VCaP (cell line): ENCODE measurements around the gene TSPAN18.

Experiments
- H3K27ac ChIP-seq: fragments of 450-650 bp; 2 replicates; pipeline ENCODE4 v1.5.1; 2017
- TF ChIP-seq, protein P1 (sequence below): fragments of 450-650 bp; conservative IDR thresholded peaks from 2 replicates; pipeline ENCODE4 v1.5.1; 2017; ENCODE audit warnings: mild to moderate bottlenecking, moderate library complexity

The TSPAN18 gene

DNA sequence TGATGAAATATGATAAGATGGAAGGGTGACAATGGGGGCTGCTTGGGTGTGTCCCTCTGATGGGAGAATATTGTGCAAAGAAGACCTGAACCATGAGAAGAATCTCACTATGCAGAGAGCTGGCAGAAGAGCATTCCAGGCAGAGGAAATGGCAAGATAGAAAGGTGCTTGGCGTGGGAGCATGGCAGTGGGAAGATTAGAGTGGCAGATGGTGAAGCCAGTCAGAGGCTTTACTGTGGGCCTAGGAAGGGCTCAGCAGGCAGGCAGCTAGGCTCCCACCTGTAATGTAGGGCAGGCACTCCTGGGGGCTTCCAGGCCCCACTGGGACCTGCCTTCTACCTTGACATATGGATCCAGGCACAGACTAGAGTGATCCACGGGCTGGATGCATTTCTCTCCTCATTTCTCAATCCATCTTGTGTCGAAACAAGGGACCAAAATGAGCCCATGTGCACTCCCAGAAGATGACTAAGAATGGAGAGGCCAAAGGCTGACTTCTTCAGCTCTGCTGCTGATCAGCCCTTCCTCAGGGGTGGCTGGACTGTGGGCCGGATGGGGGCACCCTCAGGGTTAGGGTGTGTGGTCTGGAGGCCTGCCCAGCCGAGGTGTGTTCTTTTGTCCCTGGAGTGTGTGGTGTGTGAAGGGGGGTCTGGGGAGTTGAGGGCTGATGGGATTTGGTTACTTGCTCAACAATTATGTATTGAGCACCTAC lies 88.3 kb downstream of the TSPAN18 start:
- TF ChIP-seq, protein P1, sequence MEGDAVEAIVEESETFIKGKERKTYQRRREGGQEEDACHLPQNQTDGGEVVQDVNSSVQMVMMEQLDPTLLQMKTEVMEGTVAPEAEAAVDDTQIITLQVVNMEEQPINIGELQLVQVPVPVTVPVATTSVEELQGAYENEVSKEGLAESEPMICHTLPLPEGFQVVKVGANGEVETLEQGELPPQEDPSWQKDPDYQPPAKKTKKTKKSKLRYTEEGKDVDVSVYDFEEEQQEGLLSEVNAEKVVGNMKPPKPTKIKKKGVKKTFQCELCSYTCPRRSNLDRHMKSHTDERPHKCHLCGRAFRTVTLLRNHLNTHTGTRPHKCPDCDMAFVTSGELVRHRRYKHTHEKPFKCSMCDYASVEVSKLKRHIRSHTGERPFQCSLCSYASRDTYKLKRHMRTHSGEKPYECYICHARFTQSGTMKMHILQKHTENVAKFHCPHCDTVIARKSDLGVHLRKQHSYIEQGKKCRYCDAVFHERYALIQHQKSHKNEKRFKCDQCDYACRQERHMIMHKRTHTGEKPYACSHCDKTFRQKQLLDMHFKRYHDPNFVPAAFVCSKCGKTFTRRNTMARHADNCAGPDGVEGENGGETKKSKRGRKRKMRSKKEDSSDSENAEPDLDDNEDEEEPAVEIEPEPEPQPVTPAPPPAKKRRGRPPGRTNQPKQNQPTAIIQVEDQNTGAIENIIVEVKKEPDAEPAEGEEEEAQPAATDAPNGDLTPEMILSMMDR: no peak
- H3K27ac ChIP-seq: no peak overlapping the region

DNA sequence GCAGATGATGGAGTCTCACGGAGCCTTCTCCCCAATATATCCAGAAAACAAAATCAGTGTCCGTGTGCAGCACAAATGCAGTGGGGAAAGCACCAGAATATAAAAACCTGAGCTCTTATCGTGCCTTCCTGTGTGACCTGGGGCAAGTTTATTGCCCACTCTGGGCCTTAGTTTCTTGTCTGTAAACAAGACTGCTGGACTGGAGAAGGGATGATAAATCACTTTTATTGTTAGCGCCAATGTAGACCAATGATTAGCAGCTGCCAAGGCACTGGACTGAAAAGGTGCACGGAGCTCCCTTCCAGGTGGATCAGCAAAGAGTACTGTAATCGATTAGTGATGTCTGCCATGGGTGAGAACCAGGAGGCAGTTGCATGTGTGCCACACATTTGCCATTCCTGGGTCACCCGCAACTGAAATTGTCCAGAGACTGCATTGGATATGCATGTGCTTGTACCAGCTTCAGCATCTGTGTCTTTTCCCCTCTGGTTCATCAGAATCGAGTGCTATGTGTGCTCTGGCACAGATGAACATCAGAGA lies 89.2 kb downstream of the TSPAN18 start:
- H3K27ac ChIP-seq: no peak overlapping the region
- TF ChIP-seq, protein P1: no peak

DNA sequence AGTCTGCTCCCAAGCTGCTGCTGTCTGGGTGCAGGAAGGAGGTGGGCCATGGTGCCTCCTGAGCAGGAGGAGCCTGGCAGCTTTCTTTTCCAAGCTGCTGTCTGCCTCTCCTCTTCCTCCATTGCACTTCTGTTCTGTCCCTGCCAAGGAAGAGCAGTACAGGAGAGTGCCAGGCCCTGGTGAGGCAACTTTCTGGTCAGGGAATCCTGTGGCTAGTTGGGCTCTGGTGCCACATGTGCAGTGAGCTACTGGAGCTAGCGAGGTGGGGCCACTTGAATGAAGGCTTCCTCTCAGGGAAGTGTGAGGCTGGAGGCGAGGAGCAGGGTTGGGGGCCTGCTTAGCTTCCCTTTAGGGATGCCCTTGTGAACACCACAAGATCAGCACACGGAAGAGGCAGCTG lies 90.0 kb downstream of the TSPAN18 start:
- H3K27ac ChIP-seq: no peak overlapping the region
- TF ChIP-seq, protein P1: no peak

DNA sequence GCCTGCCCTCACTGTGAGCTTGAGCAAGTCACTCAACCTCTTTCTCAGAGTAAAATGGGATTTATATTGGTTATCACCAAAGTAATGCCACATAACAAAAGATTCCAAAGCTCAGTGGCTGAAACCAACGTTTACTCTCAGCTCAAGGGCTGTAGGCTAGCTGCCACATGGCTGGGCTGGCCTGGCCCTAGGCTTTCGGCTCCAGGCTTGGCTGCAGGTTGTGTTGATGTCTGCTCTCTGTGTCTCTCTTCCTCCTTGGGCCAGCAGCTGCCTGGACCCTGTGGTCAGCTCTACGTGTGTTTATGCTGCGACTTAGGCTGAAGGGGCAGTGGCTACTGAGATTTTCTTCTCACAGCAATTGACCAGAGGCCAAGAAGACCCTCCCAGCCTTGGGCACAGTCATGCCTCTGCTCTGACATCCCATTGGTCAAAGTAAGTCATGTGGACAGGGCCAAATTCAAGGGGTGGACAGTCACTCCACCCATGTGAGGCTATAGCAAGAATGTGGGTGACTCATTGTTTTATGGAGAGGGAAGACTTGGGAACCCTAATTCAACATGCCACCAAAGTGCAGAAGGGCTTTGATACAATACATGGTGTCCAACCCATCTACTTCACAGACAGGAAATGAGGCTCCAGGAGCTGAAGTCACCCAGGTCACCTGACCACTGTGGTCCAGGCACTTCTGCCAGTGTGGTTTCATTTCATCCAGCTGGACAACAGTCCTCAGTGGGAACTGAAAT lies 90.6 kb downstream of the TSPAN18 start:
- TF ChIP-seq, protein P1: no peak

DNA sequence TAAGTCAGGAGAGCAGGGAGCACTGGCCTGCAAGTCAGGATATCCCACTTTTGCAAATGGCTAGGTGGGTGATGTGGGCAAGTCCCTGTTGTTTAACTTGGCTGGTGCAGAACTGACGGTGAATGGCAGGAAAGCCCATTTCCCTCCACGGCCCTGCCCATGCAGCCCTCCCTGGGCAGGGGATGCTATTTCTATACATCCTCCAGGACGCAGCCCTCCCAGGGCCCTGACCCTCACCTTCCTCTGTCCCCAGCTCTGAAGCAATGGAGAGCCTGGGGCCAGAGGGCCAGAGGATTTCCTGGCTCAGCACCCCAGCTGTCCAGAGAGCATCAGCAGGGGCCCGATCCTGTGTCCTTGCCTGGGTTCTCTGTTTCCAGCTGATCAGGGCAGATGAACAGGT lies 91.3 kb downstream of the TSPAN18 start:
- TF ChIP-seq, protein P1: no peak
- H3K27ac ChIP-seq: no peak overlapping the region

More for the DNA sequence above, 90.6 kb downstream of the TSPAN18 start:
- no peak overlapping the region for H3K27ac ChIP-seq

DNA sequence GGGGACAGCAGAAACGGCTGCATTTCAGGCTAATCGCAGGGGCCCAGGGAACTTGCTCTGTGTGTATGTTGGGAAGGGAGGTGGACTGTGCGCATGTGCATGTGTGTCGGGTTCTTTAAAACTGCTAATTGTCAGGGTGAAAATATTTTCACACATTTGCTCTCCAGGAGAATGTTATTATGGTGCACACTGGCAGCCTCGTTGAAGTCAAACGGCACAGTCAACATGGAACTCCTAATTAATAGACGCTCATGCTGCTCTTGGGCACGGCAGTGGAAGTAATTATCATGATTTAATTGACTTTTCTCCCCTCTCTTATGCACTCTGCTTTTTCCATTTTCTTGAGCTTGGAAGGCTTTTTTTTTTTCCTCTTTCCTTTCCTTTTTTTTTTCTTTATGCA lies 92.6 kb downstream of the TSPAN18 start:
- H3K27ac ChIP-seq: no peak overlapping the region
- TF ChIP-seq, protein P1: no peak

DNA sequence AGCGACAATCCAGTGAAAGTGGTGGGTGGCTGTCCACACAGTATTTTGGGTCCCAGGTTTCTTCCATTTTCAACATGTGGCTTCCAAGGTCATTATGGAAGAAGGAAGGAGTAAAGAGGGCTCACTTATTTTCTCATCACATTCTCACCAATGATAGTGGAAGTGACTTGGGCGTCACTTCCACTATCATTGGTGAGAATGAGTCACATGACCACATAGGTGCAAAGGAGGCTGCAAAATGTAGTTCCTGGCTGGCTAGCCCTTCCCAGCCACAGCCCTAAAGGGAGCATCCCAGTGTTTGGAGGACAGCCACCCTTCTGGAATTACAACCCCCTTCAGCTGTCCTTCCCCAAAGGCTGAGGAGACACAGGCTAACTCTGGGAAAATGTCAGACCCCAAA lies 95.6 kb downstream of the TSPAN18 start:
- TF ChIP-seq, protein P1: no peak
- H3K27ac ChIP-seq: no peak overlapping the region
